Ishikawa (cell line): ENCODE results near the gene EIF5A2.

Source experiments
- CEBPB ChIP-seq: IDR thresholded peaks from 2 replicates; pipeline ENCODE4 v1.6.1; 2012
- CREB1 ChIP-seq: IDR thresholded peaks from 2 replicates; pipeline ENCODE4 v1.6.1; 2012; ENCODE audit warnings: low read depth
- EGR1 ChIP-seq: IDR thresholded peaks from 2 replicates; pipeline ENCODE4 v1.6.1; 2012
- EP300 ChIP-seq: IDR thresholded peaks from 2 replicates; pipeline ENCODE4 v1.6.1; 2012; ENCODE audit warnings: borderline replicate concordance
- FOXM1 ChIP-seq: IDR thresholded peaks from 2 replicates; pipeline ENCODE4 v1.6.1; 2012; ENCODE audit warnings: low read depth, borderline replicate concordance
- MAX ChIP-seq: IDR thresholded peaks from 2 replicates; pipeline ENCODE4 v1.6.1; 2012
- NFIC ChIP-seq: IDR thresholded peaks from 2 replicates; pipeline ENCODE4 v1.6.1; 2012
- RAD21 ChIP-seq: IDR thresholded peaks from 2 replicates; pipeline ENCODE4 v1.6.1; 2012; ENCODE audit warnings: low read depth
- REST ChIP-seq: IDR thresholded peaks from 2 replicates; pipeline ENCODE4 v1.6.1; 2012; ENCODE audit warnings: low read depth, mild to moderate bottlenecking
- TAF1 ChIP-seq: IDR thresholded peaks from 2 replicates; pipeline ENCODE4 v1.6.1; 2012; ENCODE audit warnings: low read depth, mild to moderate bottlenecking
- TCF12 ChIP-seq: IDR thresholded peaks from 2 replicates; pipeline ENCODE4 v1.6.1; 2012; ENCODE audit warnings: low read depth
- TEAD4 ChIP-seq: IDR thresholded peaks from 2 replicates; pipeline ENCODE4 v1.6.1; 2012
- USF1 ChIP-seq: IDR thresholded peaks from 2 replicates; pipeline ENCODE4 v1.6.1; 2012
- YY1 ChIP-seq: IDR thresholded peaks from 2 replicates; pipeline ENCODE4 v1.6.1; 2012; ENCODE audit warnings: low read depth
- ZBTB7A ChIP-seq: IDR thresholded peaks from 2 replicates; pipeline ENCODE4 v1.6.1; 2012; ENCODE audit warnings: low read depth

Gene EIF5A2

GRCh38 chr3:170865209-170866094 lies 43.0 kb downstream of the EIF5A2 start:
- TF ChIP-seq NFIC, result no peak
- no peak for TF ChIP-seq EGR1
- no peak for TF ChIP-seq REST
- TF ChIP-seq EP300, result no peak
- TF ChIP-seq USF1, result no peak
- TF ChIP-seq YY1, result no peak
- TF ChIP-seq RAD21, result no peak
- TF ChIP-seq TAF1, result no peak
- no peak for TF ChIP-seq FOXM1
- TF ChIP-seq CEBPB, result no peak
- TF ChIP-seq TCF12, result no peak; the same call in 1 of the 2 replicates
- no peak for TF ChIP-seq CREB1
- no peak for TF ChIP-seq MAX
- no peak for TF ChIP-seq ZBTB7A
- no peak for TF ChIP-seq TEAD4

- TF ChIP-seq TAF1, result no peak
- TF ChIP-seq ZBTB7A, result no peak
- TF ChIP-seq NFIC, result peak; percentile 8; the same call in 1 of the 2 replicates
- 0 out of 2 replicates have a peak, but pooled peaks have one; percentile 15 for TF ChIP-seq MAX
Observed at GRCh38 chr3:170864525-170865208, 43.8 kb downstream of the EIF5A2 start.

- TF ChIP-seq TAF1, result no peak
- TF ChIP-seq CEBPB, result no peak
- no peak for TF ChIP-seq YY1
- no peak for TF ChIP-seq TCF12
- no peak for TF ChIP-seq NFIC
- no peak for TF ChIP-seq TEAD4
- no peak for TF ChIP-seq MAX
- no peak for TF ChIP-seq REST
- TF ChIP-seq RAD21, result no peak
- no peak for TF ChIP-seq EGR1
- TF ChIP-seq USF1, result no peak
- no peak for TF ChIP-seq ZBTB7A
- no peak for TF ChIP-seq CREB1
- no peak for TF ChIP-seq FOXM1
Observed at GRCh38 chr3:170863816-170864215, 44.6 kb downstream of the EIF5A2 start.

GRCh38 chr3:170862618-170863374 lies 45.6 kb downstream of the EIF5A2 start:
- TF ChIP-seq CREB1, result no peak
- TF ChIP-seq MAX, result no peak
- no peak for TF ChIP-seq EP300
- no peak for TF ChIP-seq TAF1
- TF ChIP-seq USF1, result no peak
- TF ChIP-seq REST, result no peak
- no peak for TF ChIP-seq RAD21
- TF ChIP-seq NFIC, result no peak
- no peak for TF ChIP-seq CEBPB
- no peak for TF ChIP-seq TEAD4
- TF ChIP-seq EGR1, result no peak
- no peak for TF ChIP-seq ZBTB7A
- no peak for TF ChIP-seq YY1
- no peak for TF ChIP-seq TCF12
- no peak for TF ChIP-seq FOXM1
